Dedifferentiated amniotic fluid mesenchymal stem cell (primary cell): ENCODE measurements around the gene LBP.
A peak's percentile ranks its signal among the peaks of the same experiment; 100 is the strongest.
"Not testable (repeated sequence)": the region's sequence is repeated elsewhere in the genome, so short reads cannot be mapped to it uniquely, and the experiment has no call there.

Experiments used
- DNase-seq: peaks from one replicate; pipeline ENCODE4 v3.0.0-alpha.2; 2016; ENCODE audit errors: extremely low spot score

The LBP gene

GRCh38 chr20:38320221-38320620 lies 26.1 kb upstream of the LBP start:
- no peak for DNase-seq

- DNase-seq, result peak; percentile 76
Measured at GRCh38 chr20:38321959-38322598, 24.2 kb upstream of the LBP start.

- no peak for DNase-seq
Measured at GRCh38 chr20:38324159-38324558, 22.1 kb upstream of the LBP start.

GRCh38 chr20:38325167-38325566 lies 21.1 kb upstream of the LBP start:
- no peak for DNase-seq

- no peak for DNase-seq
Measured at GRCh38 chr20:38325905-38326304, 20.4 kb upstream of the LBP start.

GRCh38 chr20:38326309-38326708 lies 20.0 kb upstream of the LBP start:
- no peak for DNase-seq

GRCh38 chr20:38330638-38331037 lies 15.6 kb upstream of the LBP start:
- DNase-seq, result no peak

GRCh38 chr20:38331245-38331644 lies 15.0 kb upstream of the LBP start:
- DNase-seq, result no peak

- no peak for DNase-seq
Measured at GRCh38 chr20:38331814-38332213, 14.5 kb upstream of the LBP start.

- DNase-seq, result no peak
Measured at GRCh38 chr20:38334016-38334415, 12.3 kb upstream of the LBP start.

- no peak for DNase-seq
Measured at GRCh38 chr20:38336726-38337125, 9.6 kb upstream of the LBP start.

GRCh38 chr20:38337561-38338140 lies 8.6 kb upstream of the LBP start:
- no peak for DNase-seq

- DNase-seq, result no peak
Measured at GRCh38 chr20:38338849-38339520, 7.3 kb upstream of the LBP start.

- not testable (repeated sequence) for DNase-seq
Measured at GRCh38 chr20:38339521-38339896, 6.8 kb upstream of the LBP start.

- DNase-seq, result no peak
Measured at GRCh38 chr20:38339997-38340396, 6.3 kb upstream of the LBP start.

GRCh38 chr20:38340693-38341092 lies 5.6 kb upstream of the LBP start:
- DNase-seq, result no peak

GRCh38 chr20:38342216-38342615 lies 4.1 kb upstream of the LBP start:
- DNase-seq, result no peak

GRCh38 chr20:38342713-38343310 lies 3.5 kb upstream of the LBP start:
- DNase-seq, result no peak

GRCh38 chr20:38343311-38344106 lies 2.8 kb upstream of the LBP start:
- no peak for DNase-seq

GRCh38 chr20:38344107-38344701 lies 2.1 kb upstream of the LBP start:
- no peak for DNase-seq

GRCh38 chr20:38345643-38346042 lies 639 bp upstream of the LBP start:
- DNase-seq, result no peak

GRCh38 chr20:38346741-38347140 lies 459 bp downstream of the LBP start:
- no peak for DNase-seq
